Fibroblast of upper back skin (primary cell): ENCODE measurements around the gene POU3F1.

Experiments used
- DNase-seq: peaks from one replicate; pipeline ENCODE4 v3.0.0-alpha.2; 2013

Gene POU3F1

DNA sequence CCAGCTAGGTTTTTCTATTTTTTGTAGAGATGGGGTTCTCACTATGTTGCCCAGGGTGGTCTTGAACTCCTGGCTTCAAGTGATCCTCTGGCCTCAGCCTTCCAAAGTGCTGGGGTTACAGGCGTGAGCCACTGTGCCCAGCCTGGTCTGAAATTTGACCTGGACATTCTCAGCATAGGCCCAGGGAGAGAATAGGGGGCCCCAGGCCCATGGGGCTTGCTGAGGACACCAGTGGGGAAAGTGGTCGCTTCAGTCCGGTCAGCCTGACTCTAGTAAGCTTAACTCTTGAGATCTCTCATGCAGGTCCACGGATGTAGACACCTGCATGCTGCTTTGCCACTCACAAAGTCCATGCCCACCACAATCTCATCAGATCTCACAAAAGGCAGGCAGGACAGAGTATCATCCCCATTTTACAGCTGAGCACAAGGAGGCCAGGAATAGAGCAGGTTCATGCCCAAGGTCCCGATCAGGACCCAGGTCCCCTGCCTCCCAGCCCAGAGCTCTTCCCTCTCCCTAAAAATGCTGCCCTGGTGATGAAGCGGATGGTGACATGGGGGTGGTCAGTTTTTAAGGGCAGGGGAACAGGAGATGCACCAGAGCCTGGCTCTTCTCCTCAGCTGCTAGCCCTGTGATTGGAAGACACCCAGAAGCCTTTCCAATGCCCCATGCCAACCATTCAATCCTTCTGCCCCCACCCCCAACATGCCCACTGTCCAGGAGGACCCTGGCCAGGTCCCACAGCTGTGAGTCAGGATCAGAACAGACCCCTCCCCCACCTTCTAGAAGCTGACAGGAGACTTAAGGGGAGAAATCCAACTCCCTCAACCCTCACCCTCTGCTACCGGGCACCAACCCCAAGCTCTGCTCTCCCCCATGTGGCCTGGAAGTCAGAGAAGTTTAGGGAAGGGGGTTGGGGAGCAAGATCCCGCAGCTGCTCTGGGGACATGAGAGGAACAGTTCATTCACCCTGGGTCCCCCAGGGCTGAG, 43.0 kb downstream of the POU3F1 start:
- peak; percentile 48 for DNase-seq

DNA sequence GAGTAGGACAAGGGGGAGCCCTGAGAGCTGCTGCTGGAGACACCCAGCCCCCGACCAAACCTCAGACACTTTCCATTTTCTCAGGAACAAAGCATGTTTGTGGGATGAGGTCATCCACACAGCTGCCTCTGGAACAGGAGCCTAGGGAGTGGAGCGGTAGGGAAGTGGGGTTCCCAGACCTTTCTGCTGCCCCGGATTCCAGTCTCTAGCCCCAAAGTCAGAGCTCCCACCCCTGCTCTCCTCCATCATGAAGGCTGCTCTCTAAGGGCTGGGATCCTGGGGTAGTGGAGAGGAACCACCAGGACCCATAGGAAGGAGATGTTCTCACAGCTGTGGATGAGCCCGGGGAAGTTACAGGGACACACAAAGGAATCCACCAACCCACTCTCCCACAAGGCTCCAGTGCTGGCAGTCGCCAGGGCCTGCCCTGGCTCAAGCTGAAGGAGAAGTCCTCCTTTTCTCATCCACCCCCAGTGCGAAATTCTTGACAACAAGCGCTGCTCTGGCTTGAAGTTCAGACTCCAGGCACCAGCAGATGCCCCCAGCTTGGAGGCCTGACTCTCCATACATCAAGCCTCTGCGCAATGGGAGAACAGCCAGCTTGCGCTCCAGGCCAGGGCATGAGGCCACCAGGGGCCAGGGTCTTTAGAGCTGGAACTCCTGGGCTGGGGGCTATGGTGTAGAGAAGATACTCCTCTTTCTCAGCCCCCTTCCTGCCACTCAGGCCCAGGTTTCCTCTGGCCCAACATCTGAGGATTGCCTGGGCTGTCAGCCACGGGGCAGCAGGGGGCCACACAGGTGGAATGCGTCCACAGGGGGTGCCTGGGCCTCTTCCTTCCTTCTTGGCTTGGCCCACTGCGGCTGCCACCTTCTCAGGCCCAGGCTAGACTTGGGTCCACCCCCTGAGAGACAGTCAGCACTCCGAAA, 45.8 kb downstream of the POU3F1 start:
- peak; percentile 93 for DNase-seq

DNA sequence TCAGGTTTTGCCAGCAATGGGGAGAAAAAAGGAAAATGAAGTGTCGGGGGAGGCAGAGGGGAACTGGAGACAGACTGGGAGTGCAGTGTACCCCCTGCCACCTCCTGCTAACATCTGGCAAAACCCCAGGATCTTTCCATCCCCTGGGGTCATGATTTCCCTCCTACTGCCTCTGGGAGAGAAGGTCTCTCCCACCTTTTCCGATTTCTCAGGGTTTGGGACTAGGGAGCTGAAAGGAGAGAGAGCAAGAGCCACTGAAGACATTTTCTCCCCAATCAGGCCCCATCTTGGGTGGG, 46.4 kb downstream of the POU3F1 start:
- DNase-seq, result no peak

DNA sequence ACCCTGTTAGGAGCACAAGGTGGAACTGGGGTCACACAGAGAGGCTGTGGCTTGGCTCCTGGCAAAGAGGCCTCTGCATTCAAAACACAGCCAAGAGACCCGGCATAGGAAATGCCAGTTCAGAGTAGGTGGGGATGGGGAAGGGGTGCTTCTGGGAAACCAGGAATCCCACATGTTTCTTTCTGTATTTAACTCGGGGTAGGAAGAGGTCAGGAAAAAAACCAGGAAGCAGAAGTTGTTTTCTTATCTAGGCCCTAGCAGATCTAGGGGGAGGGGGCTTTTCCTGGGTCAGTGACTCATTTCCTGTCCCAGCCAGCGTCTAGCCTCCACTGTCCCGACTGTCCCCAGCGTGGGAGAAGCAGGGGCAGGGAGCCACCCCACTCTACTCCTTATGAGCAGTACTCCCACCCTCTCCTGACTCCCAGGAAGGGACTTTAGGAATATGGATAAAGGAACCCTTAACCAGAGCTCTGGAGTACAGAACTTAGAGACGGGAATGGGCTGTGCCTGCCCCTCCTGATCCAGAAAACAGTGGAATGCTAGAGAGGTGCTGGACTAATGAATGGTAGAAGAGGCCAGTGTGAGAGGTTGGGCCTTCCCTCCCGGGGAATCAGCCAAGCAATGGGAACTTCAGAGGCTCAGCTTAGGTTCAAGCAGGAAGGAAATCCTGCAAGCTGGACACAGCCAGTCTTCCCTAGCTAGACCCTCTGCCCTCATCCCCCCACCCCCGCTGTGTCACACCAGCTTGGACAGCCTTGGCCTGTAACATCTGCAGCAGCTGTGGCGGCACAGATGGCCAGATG, 47.0 kb downstream of the POU3F1 start:
- DNase-seq, result peak; percentile 69

DNA sequence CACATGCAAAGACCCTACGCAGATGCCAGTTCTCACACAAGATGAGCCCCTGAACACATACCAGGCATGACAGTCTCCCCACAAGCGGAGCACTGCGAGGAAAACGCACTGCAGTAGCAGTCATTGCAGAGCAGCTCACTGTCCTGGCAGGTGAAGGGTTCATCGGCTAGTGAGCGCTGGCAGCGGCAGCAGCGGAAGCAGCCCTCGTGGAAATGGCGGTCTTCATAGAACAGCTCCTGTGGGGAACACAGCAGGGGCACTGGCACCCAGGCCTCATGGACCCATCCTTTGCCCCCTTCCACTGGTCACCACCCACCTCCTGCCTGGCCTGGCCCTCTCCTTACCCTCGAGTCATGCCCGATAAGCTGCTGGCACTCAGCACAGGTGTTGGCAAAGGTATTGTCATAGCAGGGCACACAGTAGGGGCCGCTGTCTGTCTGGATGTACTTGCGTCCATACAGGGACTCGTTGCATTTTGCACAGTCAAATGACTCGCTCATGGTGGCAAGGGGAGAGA, 47.6 kb downstream of the POU3F1 start:
- DNase-seq, result no peak

DNA sequence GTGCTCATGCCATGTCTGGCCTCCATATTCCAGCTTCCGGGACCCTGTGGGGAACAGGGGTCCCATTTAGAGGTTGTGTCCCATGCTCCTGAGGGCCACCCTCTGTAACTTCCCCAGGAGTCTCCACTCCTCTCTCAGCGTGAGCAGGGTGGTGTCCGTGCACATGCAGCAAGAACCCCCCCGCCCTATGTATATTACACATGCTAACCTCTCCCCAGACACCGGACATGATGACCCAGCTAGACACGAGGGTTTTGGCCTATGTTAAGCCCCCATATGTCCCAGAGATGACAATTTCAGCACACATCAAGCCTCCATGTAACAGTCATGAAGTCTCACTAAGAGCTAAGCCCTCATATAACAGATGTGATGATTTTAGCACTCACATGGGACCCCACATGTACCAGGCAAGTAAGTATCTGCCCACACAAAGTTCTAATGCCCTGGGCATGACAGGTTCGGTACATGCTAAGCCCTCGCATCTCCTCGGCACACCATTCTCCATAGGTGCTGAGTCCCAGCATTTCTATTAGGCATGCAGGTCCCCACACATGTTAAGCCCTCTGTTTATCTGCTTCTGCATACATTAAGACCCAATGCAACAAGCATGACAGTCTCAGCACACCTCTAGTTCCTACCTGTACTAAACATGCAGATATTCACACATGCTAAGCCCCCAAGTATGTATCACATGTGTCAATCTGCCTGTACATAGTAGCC, 48.3 kb downstream of the POU3F1 start:
- DNase-seq, result no peak

DNA sequence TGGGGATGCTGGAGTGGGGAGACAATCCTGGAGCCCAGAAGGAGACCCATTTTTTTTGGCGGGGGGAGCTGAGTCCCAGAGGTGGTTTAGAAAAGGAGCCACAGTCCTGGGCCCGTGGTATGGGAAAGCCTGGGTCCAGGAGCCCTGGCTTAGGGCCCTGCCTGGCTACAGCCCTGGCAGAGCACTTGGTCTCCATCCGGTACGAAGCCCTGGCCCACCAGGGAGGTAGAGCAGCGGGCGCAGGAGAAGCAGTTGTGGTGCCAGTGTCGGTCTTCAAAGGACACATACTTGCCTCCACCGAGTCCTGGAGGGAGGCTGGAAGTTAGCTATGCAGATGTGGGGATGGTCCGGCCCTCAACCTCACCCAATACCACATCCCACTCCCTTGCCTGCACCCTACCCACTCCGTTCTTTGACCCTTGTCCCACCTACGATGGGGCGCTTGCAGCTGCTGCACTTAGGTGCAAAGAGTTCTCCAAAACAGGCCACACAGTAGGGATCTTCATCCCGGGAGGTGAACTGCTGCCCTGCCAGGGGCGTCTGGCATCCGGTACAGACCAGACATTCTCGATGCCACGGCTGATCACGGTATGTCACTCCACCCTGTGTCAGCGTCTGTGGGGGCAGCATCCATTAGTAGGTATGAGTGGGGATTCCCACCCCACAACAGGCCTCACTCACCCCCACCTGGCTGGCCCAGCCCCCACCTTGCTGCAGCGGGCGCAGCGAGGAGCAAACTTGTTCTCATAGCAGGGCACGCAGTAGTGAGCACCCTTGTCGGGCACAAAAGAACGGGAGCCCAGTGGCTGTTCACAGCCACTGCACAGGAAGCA, 49.1 kb downstream of the POU3F1 start:
- no peak for DNase-seq

DNA sequence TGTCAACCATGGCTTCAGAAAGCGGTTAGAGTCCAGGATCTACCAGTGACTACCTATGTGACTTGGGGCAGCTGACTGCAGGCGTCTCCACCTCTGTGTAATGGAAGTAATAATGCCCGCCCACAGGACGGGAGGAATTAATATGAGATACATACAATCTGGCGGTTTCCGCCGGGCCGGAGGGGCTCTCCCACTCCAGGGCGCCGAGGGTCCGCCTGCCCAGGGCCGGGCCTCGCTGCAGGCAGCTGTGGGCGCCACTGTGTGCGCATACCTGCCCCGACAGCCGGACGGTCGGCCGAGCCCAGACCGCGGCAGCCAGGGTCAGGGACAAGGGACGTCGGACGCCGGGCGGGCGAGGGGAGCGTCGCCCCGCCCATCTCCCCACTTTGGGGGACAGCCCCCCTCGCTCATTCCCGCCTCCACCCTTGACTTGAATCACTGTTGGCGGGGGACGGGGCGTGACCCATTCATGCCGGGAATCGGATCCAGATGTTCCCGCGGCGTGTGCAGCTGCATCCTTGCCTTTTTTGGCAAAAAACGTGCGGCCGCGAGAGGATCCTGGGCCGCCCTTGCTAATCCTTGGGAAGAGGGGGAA, 50.7 kb downstream of the POU3F1 start:
- DNase-seq, result peak; percentile 98

DNA sequence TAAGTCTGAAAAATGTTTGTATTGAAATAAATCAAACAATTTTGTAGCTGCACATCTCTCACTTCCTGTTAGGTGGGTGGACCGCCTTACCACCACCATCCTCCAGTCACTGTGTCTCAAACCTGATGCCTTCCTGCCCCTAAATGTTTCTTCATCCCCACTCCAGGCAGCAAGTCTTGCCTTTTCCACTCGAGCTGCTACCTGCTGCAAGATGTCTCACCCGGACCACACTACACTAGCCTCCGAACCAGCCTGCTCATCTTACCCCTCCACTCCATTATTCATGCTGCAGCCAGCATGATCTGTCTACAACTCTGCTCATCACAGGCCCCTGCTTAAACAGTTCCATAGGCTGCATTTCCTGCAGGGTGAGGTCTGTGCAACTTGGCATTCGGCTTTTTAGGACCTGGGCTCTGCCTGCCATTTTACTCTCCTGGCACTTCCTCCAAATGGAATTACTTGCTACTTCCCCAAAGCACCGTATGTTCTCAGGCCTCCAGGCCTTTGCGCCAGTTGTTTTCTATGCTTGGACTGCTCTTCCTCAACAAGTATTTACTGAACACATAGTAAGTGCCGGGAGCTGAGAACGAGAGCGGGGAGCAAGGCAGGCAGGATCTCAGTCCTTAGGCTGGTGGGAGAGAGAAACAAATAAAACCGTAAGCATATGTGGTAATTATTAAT, 51.6 kb downstream of the POU3F1 start:
- DNase-seq, result no peak
